Activated T-cell treated with anti-CD3 and anti-CD28 coated beads for 4 hours (primary cell): Measurements from ENCODE around the gene RAB36.

ENCODE experiments used
- DNase-seq: peaks from one replicate; pipeline ENCODE4 v3.0.0-alpha.2; 2020

The RAB36 gene

GRCh38 chr22:23144932-23145877 lies at the start of gene RAB36:
TSS of gene RAB36 (plus strand) at chr22:23145477. CDS start at chr22:23146617, 1,140 bp downstream.
- peak; percentile 69 for DNase-seq

- no peak for DNase-seq
Observed at GRCh38 chr22:23095733-23096342, 49.4 kb upstream of the RAB36 start.

- no peak for DNase-seq
Observed at GRCh38 chr22:23097412-23098229, 47.7 kb upstream of the RAB36 start.

- no peak for DNase-seq
Observed at GRCh38 chr22:23098230-23098705, 47.0 kb upstream of the RAB36 start.

GRCh38 chr22:23098718-23099530 lies 46.4 kb upstream of the RAB36 start:
- DNase-seq: no peak

GRCh38 chr22:23099531-23099804 lies 45.8 kb upstream of the RAB36 start:
- DNase-seq: no peak

- DNase-seq: no peak
Observed at GRCh38 chr22:23100124-23100801, 45.0 kb upstream of the RAB36 start.

GRCh38 chr22:23101524-23101923 lies 43.8 kb upstream of the RAB36 start:
- DNase-seq: no peak

- no peak for DNase-seq
Observed at GRCh38 chr22:23102002-23102655, 43.1 kb upstream of the RAB36 start.

- DNase-seq: no peak
Observed at GRCh38 chr22:23102776-23103175, 42.5 kb upstream of the RAB36 start.

- no peak for DNase-seq
Observed at GRCh38 chr22:23103199-23103954, 41.9 kb upstream of the RAB36 start.

GRCh38 chr22:23104187-23104971 lies 40.9 kb upstream of the RAB36 start:
- DNase-seq: no peak

- DNase-seq: no peak
Observed at GRCh38 chr22:23105304-23105703, 40.0 kb upstream of the RAB36 start.

GRCh38 chr22:23105919-23106318 lies 39.4 kb upstream of the RAB36 start:
- no peak for DNase-seq

GRCh38 chr22:23106344-23106743 lies 38.9 kb upstream of the RAB36 start:
- no peak for DNase-seq

- DNase-seq: no peak
Observed at GRCh38 chr22:23106906-23107367, 38.3 kb upstream of the RAB36 start.

- DNase-seq: no peak
Observed at GRCh38 chr22:23107487-23108248, 37.6 kb upstream of the RAB36 start.

- DNase-seq: no peak
Observed at GRCh38 chr22:23108249-23109078, 36.8 kb upstream of the RAB36 start.
